ENCODE data around the gene GABRB2.
"Not testable (repeated sequence)": the region's sequence is repeated elsewhere in the genome, so short reads cannot be mapped to it uniquely, and the experiment has no call there.

GABRB2 gene

DNA sequence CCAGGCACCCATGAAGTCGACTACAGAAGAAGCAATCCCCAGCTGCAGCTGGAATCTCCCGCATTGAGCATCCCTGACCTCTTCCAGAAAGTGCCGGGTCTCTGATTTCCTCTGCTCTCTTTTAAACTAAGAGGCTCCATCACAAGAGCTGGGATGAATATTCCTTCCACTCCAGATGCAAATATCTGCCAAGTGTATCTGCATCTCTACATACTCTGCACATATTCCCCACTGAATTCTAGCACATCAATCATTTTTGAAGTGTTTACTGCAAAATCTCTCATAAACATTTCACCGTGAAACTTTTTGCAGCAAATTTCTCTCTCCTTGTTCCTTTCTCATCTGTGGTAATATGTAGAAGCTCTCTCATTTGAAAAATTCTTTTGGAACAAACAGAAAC lies 161.5 kb downstream of the GABRB2 start:
- no peak for DNase-seq

DNA sequence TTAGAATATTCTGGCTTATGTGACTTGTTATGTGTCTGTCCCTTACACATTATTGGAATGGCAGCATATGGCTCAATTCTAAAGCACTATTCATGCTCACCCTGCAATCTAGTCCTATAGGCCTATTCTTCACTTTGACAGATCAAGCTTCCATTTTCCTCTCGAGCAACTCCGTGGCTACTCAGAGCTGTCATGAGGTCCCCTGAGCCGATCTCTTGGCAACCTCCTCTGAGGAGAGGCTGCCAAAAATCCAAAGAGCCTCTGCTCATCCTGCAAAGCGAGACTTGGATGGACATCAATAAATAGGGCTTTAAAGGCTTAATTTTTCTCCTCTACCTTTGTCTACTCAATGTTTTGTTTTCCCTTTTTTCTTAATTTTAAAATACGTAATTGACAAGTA lies 163.8 kb downstream of the GABRB2 start:
- DNase-seq: no peak

DNA sequence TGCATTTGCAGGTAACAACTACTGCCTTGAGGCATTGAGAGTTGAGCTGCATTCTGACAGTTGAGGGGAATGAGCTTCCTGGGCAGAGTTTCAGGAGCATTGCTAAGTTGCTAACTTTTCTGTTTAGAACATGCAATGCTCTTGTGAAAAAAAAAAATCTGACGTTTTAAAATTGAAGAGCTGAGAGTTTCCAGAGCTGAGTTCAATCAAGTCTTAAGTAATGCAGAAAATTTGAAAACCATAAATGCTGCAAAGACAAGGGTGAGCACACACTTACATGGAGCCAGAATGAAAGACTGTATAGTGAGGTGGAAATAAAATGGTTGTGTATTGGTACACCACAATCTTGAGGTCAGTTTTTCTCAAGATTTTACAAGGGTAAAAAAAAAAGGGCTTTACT lies 166.0 kb downstream of the GABRB2 start:
- DNase-seq: no peak

DNA sequence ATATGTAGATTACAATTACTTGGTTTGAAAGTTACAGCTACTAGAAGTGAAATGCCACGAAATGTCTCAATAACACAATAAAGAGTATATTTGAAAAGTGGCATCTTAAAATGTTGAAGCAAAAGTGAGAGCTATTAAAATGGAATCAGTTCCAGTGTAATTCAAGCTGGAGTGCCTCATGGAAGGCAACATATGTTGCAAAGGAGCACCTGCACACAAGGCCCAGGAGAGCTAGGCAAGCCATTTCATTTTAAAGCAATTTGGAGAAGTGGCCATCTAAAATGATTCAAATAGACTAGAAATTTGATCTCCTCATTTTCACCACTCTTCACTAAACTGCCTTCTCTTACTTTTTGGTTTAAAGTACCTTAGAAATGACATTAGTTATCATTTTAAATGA lies 167.8 kb downstream of the GABRB2 start:
- no peak for DNase-seq

DNA sequence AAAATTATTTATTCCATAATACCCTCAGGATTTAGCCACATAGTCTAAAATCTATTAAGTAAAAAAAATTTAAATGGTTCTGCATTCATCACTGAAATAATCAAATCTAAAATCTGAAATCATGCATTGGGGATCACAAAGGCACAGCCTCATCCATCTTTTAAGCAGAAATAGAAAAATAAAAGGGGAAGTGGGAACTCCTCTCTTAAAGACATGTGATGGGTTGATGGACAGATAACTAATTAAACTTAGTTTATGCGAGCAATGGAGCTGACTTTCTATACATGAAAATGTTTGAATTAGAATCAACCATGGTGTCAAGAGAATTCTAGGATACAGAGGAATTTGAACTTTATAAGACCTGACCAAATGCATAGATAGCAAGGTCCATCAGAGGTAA lies 170.5 kb downstream of the GABRB2 start:
- DNase-seq: no peak

DNA sequence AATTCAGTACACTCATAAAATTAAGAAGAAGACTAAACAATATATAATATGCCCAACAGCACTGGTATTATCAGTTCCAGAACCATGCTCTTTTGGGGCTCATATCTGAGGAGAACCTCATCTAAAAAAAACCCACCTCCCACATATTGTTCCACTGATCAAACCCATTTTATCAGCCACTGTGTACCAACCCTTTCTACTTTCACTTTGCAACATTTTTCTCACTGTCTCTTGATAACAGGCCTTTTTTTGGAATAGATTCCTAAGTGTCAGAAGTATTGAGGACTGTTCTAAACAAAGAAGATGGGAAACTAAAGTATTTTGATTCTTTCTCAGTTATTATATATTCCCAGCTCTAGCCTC lies 173.2 kb downstream of the GABRB2 start:
- DNase-seq: no peak

DNA sequence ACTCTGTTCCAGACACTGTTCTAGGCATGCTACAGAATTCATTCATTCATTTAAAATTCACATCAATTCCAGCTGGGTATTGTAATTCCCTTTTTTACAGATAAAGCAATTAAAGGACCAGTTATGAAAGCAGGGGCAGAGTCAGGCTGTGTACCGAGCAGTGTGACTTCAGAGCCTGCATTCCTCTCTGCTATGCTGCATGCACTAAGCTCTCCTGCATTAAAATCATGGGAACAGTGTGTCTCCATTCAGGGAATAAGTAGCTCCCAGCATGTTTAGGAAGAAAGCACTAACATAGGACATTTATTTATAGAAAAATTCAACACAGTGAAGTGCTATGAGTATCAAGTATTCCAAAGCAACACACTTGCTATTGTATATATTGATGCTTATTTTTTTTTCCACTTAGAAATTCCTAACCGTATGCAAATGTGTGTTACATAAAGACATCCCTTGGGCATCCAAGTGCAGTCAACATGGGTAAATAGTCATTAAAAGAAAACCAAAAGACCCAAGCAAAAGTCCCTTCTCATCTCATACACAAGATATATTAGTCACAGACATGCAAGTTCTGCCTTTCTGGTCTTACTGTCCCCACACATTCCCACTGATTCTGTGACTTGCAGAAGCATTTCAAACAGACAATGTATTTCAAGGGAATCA lies 173.7 kb downstream of the GABRB2 start:
- no peak for DNase-seq

DNA sequence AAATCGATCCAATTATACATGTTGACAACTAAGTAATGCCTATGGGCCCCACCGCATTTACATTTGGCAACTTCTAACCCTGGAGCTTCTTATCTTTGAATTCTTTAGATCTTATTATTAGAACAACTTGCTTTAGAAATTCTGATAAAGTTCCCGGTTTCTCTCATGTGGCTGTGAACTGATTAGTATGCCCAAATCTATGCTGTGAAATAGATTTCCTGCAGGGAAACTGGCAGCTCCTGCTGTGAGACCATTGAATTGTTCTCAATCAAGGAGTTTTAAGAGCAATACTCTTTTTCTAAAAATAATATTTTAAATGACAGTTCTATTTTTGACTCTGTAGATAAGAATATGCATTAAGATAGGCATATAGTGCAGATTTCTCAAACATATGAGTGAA lies 177.5 kb downstream of the GABRB2 start:
- no peak for DNase-seq

DNA sequence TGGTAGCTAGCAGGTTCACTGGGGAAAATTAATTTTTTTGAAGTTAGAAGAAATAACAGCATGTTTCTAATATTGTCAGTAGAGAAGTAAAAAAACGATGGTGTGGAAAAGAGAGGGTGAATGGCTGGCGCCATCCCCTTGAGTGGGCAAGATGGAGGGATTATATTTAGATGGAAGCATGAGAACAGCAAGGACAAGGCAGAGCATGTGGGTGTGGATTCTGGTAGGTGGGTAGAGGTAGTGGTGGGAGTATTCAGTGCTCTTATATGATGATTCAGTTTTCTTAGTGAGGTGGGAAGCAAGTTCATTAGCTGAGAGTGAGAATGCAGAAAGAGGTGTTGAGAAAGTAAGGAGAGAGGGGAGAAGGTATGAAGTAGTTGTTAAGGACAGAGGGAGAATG lies 188.1 kb downstream of the GABRB2 start:
- DNase-seq: no peak

DNA sequence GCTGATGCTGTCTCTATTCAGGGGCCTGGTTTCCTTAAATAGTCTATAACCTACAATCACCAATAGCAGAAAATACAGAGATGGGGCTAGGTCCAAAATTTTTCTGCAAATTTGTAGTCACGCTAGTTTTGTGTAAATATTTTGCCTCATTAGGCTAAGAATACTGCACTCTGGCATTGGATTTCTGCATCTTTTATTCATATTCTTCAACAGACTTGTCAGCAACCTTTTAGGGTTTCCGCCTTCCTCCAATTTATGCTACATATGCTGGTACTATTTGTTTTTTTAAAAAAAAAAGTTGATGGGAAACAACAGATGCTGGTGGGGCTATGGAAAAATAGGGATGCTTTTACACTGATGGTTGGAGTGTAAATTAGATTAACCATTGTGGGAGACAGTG lies 202.3 kb downstream of the GABRB2 start:
- DNase-seq: no peak

DNA sequence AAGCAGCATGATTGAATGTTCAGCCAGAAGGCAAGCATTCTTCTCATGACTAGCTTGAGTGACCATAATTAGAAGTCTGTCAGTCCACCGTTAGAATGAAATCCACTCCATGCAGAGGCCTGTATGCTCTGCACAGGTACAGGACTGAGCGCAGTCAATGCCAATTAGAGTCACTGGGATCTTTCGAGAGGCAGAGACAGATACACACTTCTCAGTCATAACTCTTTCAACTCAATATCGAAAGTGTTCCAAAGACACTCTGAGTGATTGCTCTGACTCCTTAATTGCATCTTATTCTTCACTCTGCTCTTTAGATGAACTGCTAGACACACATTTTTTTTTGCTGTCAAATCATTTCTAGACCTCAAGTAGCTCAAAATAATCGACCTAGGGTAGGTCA lies 203.6 kb downstream of the GABRB2 start:
- DNase-seq: no peak

DNA sequence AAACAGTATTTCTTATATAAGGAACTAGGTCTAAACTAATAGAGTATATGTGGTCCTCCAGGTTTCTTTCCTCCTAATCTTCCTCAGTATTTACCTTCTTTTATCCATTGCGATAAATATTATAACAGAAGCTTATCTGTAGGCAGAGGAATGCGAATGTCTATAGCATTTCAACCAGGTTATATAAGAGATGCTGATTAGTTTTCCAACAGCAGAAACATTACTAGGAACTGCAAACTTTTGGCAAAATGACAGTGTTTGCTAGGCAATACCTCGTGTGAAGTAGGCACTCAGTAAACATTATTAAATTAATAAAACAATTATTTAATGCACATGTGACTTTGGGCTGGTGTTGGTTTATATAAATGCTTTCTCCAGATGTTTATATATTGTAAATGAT lies 206.5 kb downstream of the GABRB2 start:
- no peak for DNase-seq

DNA sequence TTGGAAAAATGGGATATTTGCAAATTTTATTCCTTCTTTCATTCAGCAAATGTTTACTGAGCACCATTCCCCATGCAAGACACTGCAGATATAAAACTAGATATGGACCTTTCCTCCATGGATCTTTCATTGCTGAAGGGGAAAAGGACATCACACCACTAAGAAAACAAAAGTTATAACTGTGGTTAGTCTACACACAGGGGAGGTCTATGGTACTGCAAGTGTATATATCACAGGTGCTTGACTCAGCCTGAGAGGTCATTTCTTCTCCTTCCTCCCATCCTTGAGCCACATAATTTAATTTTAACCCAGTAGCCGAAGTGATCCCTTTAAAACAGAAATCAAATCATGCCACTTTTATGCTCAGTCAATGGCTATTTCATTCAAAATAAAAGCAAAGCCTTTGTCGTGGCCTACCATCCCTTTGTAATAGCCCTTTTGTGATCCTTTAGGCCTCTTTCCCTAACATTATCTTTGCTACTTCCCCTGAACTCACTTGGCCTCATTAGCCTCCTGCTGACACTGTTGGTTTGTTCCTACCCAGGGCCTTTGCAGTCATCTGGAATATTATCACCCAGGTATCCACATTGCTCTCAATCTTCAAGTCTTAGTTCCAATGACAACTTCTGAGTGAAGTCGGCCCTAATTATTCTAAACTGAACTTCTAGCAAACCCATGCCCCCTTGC lies 213.2 kb downstream of the GABRB2 start:
- DNase-seq: no peak

DNA sequence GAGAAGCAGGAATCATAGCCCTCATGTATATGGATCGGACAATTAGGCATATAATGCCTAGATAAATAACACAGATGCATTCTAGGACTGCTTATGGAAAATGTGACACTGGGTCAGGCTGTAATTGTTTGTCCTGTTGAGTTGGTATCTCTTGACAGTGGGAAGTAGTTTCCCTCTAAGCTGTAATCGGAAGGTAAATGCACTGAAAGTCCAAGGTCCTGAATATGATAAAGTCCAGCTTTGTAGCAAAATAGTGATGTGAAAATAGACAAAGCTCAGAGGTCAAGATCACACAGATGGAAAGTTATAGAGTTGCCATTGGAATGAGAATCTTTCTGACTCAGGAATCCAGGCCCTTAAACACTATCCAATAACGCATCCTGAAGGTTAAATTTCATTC lies 214.2 kb downstream of the GABRB2 start:
- DNase-seq: no peak

DNA sequence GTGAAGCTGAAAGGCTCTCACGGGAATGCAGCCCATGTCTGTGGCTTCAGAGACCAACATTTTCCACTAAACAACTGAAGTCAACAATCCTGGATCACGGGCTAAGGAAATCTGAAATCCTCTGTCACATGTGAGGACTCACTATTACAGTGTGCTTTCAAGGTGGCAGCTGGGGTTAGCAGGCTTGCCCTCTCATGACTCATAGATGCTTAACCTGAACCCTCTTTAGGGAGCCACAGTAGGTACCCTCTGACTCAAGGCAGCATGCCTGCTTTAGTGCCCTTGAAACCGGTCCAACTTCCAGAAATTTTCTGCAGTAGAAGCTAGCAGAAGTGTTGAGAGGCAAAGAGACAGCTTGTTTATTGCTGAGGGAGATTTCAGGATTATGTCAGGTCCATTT lies 232.5 kb downstream of the GABRB2 start:
- no peak for DNase-seq

DNA sequence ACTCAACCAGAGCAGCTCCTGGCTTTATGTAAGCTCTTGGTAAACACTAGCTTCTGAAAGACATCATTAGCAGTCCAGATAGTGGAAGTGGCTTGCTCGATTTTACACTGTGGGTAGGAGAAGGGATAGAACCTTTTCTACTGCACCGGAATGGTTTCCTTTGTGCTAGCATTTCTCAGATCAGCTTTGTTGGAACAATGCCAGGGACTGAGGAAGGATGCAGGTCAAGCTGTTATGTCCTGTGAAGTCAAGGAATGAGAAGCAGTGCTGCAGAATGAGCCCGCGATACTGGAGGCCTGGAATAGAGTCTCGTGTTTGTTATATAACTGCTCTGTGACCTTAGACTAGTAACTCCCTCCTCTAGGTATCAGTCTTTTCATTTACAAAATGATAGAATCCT lies 233.6 kb downstream of the GABRB2 start:
- no peak for DNase-seq

DNA sequence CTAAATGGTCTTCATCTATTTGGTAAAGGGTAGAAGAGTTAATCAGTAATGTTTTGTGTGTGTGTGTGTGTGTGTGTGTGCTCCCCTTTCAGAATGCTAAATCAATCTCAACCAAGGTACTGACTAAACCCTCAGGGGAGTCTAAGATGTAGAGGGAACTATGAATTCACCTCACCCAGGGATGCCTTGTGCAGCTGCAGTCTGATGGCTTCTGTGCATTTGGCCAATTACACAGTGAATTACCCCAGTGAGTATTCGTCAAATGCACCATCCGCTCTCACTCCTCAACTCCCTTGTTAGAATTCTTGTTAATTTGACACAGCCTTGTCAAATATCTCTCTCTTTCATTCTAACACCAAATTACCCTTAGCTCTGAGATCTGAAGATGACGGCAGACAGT lies 234.6 kb downstream of the GABRB2 start:
- no peak for DNase-seq

DNA sequence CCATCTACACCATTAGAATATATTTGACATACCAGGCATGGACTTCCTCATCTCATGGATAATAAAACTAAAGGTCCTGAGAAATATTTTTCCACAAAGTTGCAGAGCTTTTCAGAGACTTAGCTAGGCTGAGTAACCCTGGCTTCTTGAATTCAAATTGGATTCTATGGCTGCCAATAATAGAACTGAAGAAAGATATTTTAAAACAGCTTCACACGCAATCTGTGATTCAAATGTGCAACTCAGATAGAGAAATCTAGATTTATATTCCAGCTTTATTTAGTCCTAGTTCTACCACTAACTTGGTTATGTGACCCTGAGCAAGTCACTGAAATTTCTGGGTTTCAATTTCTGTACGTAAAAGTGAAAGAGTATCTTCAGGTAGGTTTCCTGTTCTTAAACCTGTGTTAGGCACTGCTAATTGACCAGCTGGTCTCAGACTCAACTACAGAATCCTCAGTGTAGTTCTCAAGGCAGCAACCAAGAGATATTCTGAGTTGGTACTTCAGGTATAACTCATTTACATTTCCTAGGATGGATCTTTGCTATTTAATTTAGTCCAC lies 235.3 kb downstream of the GABRB2 start:
- no peak for DNase-seq

DNA sequence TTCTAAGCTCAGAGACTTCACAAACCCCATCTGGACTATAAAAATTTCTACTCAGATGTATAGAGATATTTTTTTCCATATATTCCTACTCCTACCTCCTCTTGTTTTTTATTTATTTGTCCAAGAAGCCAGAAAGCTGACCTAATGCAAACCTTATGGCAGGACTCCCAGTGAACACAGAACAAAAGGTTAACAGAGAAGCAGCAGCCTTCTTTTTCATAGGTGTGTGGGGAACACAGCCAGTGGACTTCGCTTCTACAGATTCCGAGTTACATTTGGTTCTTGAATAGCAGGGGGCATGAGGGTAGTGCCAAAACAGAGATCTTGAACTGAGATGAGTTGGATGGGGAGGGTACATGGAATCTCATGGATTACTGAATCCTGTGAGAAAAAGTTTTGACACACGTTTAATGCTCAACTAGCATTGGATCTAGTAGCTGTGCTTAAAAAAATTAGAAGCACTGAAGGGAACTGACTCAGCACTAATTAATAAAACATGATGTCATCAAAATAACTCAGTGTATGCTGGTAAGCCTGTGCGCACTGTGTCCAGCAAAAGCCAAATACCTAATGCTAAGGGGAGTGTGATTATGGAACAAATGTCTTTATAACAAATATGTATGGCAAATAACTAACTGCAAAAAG lies 240.1 kb downstream of the GABRB2 start:
- no peak for DNase-seq

DNA sequence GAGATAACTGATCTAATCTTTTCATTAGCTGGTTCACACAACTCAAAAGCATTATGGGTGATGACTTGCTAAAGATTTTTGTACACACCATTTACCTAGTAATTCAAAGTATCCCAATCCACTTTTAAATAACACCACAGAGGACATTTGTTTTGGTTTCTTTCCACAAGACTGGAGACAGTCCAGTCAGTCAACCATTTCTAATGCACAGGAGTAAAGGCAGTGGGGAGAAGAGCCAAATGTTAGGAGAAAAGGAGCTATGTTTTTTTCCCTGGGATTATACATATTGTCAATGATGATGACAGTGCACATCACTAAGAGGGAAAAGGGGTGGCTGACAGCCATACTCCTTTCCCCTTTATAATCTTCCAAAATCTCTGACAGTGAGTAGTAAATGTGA lies 240.9 kb downstream of the GABRB2 start:
- no peak for DNase-seq

DNA sequence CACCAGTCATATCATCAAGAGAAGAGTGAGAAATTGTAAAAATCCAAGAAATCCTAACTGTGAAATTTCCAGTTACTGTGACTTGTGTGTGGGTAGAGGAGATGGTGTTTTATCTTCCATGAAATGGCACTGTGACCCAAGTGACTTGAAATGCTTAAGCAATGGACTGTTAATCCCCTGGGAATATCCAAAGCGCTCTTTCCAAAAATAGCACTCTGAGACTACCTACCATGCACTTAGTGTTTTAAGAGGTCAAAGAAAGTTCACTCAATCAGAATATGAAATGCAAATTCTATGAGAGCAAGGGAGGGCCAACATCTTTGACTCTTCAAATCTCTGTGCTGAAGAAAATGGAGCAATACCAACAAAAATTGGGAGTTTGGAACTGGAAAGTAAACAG lies 244.0 kb downstream of the GABRB2 start:
- no peak for DNase-seq

DNA sequence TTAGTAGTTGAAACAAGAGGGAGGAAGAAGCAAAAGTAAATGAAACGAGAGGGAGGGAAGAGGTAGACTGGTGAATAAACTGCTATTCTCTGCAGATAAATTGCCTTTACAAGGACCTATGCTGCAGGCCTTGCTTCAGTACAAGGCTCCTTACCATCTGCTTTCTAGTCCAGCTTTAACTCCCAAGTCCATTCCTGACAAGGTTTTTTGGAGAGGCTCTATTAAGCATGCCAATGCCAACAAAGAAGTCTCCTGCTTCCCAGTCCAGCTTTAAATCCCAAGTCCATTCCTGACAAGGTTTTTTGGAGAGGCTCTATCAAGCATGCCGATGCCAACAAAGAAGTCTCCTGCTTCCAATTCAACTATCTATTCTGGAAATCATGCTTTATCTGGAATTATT lies 244.9 kb downstream of the GABRB2 start:
- no peak for DNase-seq

DNA sequence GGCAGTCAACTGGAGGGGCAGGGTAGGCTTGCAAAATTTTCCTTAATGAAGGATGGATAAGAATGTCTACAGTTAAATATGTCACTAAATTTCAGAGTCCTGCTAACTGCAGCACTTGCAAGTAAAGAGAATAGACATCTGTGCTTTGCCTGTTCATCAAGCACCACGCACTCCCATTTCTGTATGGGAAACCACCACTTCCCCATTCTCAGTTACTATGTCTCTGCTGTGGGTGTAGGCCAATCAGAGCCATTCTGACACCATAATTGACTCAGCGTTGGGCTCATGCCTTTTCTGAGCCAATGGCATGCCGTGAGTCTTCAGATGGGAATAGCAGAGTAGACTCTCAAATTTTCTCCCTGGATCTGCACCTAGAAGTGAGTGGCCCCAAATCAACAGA lies 247.5 kb downstream of the GABRB2 start:
- DNase-seq: no peak

DNA sequence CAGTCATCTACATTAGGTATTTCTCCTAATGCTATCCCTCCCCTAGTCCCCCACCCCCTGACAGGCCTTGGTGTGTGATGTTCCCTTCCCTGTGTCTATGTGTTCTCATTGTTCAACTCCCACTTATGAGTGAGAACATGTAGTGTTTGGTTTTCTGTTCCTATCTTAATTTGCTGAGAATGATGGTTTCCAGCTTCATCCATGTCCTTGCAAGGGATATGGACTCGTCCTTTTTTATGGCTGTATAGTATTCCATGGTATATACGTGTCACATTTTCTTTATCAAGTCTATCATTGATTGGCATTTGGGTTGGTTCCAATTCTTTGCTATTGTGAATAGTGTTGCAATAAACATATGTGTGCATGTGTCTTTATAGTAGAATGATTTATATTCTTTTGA lies 249.1 kb downstream of the GABRB2 start:
- not testable (repeated sequence) for DNase-seq
